Vagina (tissue), 2 donors: Measurements from ENCODE around the gene TEAD1. TPM values are rescaled to one million over a fixed set of nuclear protein-coding genes. Genes with fewer than 3 reads are reported as not detected.

ENCODE experiments used
- DNase-seq, 2 donors: peaks; one replicate each; pipeline ENCODE4 v3.0.0-alpha.2; 2017; ENCODE audit errors: extremely low spot score in 2 of 2
- H3K27ac ChIP-seq: fragments of 200-600 bp; sonication (generic); one replicate; pipeline ENCODE4 v1.5.1; 2019
- H3K27me3 ChIP-seq: fragments of 200-600 bp; sonication (generic); one replicate; pipeline ENCODE4 v1.5.1; 2019
- H3K36me3 ChIP-seq, 2 donors: fragments of 200-600 bp; sonication (generic); one replicate each; pipeline ENCODE4 v1.5.1; 2017 to 2019
- H3K4me1 ChIP-seq: fragments of 200-600 bp; sonication (generic); one replicate; pipeline ENCODE4 v1.5.1; 2019
- H3K4me3 ChIP-seq, 2 donors: fragments of 200-600 bp; sonication (generic); 1 replicate in 1 of 2; 2 replicates in 1 of 2; pipeline ENCODE4 v1.5.1; 2016 to 2019
- H3K9me3 ChIP-seq: fragments of 200-600 bp; sonication (generic); one replicate; pipeline ENCODE4 v1.5.1; 2019
- POLR2A ChIP-seq, 2 donors: fragments of 450-650 bp; IDR thresholded peaks; one replicate each; pipeline ENCODE4 v1.6.1; 2017; ENCODE audit warnings: antibody characterized with exemption in 2 of 2, mild to moderate bottlenecking in 2 of 2, moderate library complexity in 2 of 2
- POLR2AphosphoS5 ChIP-seq, 2 donors: sonication (generic); formaldehyde crosslinking; IDR thresholded peaks; one replicate each; pipeline ENCODE4 v1.9.0; 2017; ENCODE audit warnings: antibody characterized with exemption in 2 of 2, mild to moderate bottlenecking in 2 of 2, low read depth in 1 of 2; ENCODE audit not compliant: insufficient read depth in 1 of 2
- intact Hi-C: fragments of 100-400 bp; cut with DNase I; formaldehyde crosslinking; loops from one replicate; pipeline ENCODE4 v1.15.1; 2023
- total RNA-seq: library from RNA; depleted of rRNA; stranded (reverse); fragments of >200 nt; gene quantifications from one replicate; pipeline ENCODE4 v1.2.3, GENCODE V29; 2016
- TF ChIP-seq, protein P1 (sequence below), 3 experiments: fragments of 450-650 bp in 2 of 3; fragments of 200-600 bp in 1 of 3; sonication (generic) in 1 of 3; IDR thresholded peaks; one replicate each; pipeline ENCODE4 v1.5.1; 2017 to 2019; ENCODE audit warnings: antibody characterized with exemption in 3 of 3, mild to moderate bottlenecking in 2 of 3, moderate library complexity in 2 of 3

Gene TEAD1
- total RNA-seq, 1 donor from 2014 or later, result 50.3 TPM

DNA sequence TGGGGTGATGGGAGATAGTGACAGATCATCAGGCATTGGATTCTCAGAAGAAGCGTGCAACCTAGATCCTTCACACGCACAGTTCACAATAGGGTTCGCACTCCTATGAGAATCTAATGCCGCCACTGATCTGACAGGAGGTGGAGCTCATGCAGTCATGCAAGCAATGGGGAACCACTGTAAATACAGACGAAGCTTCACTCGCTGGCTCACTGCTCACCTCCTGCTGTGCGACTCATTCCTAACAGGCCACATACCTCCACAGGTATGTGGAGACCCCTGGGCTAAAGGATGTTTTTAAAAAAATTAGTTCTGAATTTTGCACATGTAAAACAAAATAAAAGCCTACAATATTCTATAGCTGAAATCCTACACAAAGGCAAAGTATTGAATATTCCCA, 20.5 kb upstream of the TEAD1 start:
- intact Hi-C loops, result no loop called here
- H3K4me3 ChIP-seq, result no peak overlapping the region
- peaks cover 6% of the 10 kb centered on the region for H3K9me3 ChIP-seq
- DNase-seq, result no peak
- H3K27me3 ChIP-seq, result no peaks in the 10 kb centered on the region
- TF ChIP-seq, protein P1, sequence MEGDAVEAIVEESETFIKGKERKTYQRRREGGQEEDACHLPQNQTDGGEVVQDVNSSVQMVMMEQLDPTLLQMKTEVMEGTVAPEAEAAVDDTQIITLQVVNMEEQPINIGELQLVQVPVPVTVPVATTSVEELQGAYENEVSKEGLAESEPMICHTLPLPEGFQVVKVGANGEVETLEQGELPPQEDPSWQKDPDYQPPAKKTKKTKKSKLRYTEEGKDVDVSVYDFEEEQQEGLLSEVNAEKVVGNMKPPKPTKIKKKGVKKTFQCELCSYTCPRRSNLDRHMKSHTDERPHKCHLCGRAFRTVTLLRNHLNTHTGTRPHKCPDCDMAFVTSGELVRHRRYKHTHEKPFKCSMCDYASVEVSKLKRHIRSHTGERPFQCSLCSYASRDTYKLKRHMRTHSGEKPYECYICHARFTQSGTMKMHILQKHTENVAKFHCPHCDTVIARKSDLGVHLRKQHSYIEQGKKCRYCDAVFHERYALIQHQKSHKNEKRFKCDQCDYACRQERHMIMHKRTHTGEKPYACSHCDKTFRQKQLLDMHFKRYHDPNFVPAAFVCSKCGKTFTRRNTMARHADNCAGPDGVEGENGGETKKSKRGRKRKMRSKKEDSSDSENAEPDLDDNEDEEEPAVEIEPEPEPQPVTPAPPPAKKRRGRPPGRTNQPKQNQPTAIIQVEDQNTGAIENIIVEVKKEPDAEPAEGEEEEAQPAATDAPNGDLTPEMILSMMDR (IDR thresholded peaks at IDR 0.05), result no peak
- no peaks in the 10 kb centered on the region for H3K36me3 ChIP-seq
- no peak overlapping the region for H3K27ac ChIP-seq
- H3K4me1 ChIP-seq, result no peaks in the 10 kb centered on the region

DNA sequence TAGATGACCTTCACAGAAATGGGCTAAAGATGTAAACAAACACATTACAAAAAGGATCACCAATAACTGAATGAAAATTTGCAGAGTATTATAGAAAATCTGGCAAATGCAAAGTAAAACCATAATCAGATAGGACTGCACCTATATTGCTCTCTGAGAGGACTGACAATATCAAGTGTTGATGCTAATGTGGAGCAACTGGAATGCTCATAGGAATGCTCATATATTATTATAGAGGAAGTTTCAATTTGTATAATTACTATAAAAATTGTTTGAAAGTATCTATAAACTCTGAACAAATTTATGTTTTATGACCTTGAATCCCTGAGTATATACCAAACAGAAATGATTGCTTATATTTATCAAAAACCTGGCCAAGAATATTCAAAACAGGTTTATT, 18.4 kb upstream of the TEAD1 start:
- Histone ChIP-seq H3K9me3 (peaks cover 6% of the 10 kb centered on the region), H3K27ac (no peak overlapping the region), H3K4me1 (no peaks in the 10 kb centered on the region), H3K36me3 (no peaks in the 10 kb centered on the region), H3K4me3 (no peak overlapping the region), H3K27me3 (no peaks in the 10 kb centered on the region)
- intact Hi-C loops, result no loop called here
- DNase-seq, result no peak
- TF ChIP-seq POLR2A (IDR thresholded peaks at IDR 0.05) (no peak), POLR2AphosphoS5 (IDR thresholded peaks at IDR 0.05; ENCODE audit: insufficient read depth in 1 of 2, low read depth in 1 of 2) (no peak)
- TF ChIP-seq, protein P1 (IDR thresholded peaks at IDR 0.05), result no peak

DNA sequence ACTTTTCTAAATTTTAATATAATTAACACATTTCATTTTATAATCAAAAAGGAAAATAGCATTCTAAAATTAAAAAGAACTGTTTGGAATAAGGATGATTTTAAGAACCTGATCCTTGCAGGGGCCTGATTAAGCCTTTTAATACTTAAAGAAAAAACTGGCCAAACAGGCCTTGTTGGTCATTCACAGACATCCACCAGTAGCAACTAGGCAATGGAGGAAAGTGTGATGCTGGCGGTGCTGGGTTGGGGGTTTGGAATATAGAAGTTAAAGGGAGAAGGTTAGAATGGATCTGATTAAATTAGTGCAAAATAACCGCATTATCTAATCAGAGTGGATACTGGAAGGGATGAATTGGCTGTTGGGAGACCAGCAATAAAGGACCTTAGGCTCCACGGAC, 16.9 kb upstream of the TEAD1 start:
- no peak for TF ChIP-seq POLR2A (IDR thresholded peaks at IDR 0.05)
- TF ChIP-seq, protein P1 (IDR thresholded peaks at IDR 0.05), result no peak
- intact Hi-C loops, result no loop called here
- no peaks in the 10 kb centered on the region for H3K4me1 ChIP-seq
- H3K36me3 ChIP-seq, result no peaks in the 10 kb centered on the region
- H3K4me3 ChIP-seq, result no peak overlapping the region
- no peaks in the 10 kb centered on the region for H3K27me3 ChIP-seq
- H3K27ac ChIP-seq, result no peak overlapping the region
- peaks cover 6% of the 10 kb centered on the region for H3K9me3 ChIP-seq
- no peak for DNase-seq

DNA sequence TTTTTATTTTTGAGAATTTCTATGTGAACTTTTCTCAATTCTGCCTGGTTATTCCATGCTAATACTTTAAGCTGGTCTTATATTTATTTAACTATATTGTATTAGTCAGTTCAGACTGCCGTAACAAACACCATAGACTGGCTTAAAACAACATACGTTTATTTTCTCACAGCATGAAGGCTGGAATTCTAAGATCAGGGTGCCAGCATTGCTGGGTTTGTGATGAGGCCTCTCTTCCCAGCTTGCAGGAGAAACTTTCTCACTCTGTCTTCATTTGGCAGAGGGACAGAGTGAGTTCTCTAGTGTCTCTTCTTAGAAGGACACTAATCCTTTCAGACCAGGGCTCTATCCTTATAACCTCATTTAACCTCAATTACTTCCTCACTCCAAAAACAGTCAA, 16.2 kb upstream of the TEAD1 start:
- DNase-seq, result no peak
- H3K9me3 ChIP-seq, result peaks cover 6% of the 10 kb centered on the region
- intact Hi-C loops, result no loop called here
- TF ChIP-seq POLR2A (IDR thresholded peaks at IDR 0.05) (no peak), POLR2AphosphoS5 (IDR thresholded peaks at IDR 0.05; ENCODE audit: insufficient read depth in 1 of 2, low read depth in 1 of 2) (no peak)
- TF ChIP-seq, protein P1 (IDR thresholded peaks at IDR 0.05), result no peak
- H3K27me3 ChIP-seq, result no peaks in the 10 kb centered on the region
- no peaks in the 10 kb centered on the region for H3K36me3 ChIP-seq
- no peaks in the 10 kb centered on the region for H3K4me1 ChIP-seq
- no peak overlapping the region for H3K27ac ChIP-seq
- H3K4me3 ChIP-seq, result no peak overlapping the region

DNA sequence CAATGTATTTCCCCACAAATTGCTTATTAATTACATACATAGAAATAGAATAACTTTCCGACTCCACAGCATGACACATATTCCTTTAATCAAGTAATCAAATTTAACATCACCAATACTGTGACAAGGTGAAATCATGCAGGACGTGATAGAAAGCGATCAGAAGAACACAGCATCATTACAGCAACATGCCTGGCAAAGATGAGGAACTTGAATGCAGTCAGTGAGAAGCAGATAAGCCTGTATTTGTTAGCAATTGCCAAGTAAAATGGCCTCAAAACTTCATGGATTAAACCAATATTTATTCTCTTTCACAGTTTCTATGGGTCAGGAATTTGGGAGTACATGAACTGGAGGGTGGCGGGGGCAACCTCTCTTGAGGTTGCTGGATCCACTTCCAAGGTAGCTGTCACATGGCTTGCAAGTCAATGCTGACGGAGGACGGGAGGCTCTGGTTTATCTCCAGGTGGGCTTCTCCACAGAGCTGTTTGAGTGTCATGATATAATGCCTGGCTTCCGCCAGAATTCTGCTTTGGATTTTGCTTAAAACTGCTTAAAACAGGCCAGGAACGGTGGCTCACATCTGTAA, 12.0 kb upstream of the TEAD1 start:
- Histone ChIP-seq H3K36me3 (no peaks in the 10 kb centered on the region), H3K4me1 (no peaks in the 10 kb centered on the region), H3K27ac (no peak overlapping the region), H3K9me3 (no peaks in the 10 kb centered on the region), H3K4me3 (no peak overlapping the region), H3K27me3 (no peaks in the 10 kb centered on the region)
- TF ChIP-seq, protein P1 (IDR thresholded peaks at IDR 0.05), result no peak
- TF ChIP-seq POLR2A (IDR thresholded peaks at IDR 0.05), result no peak
- TF ChIP-seq POLR2AphosphoS5 (IDR thresholded peaks at IDR 0.05; ENCODE audit: insufficient read depth in 1 of 2, low read depth in 1 of 2), result no peak
- no peak for DNase-seq
- intact Hi-C loops, result no loop called here
